Activated CD4-positive, alpha-beta T cell treated with anti-CD3 and anti-CD28 coated beads, Interleukin-2, amount 10 ng/mL, durations not matched to agents 24 days and 14 days (primary cell): ENCODE measurements around the gene FAM161B. TPM values are rescaled to one million over a fixed set of nuclear protein-coding genes. Genes with fewer than 3 reads are reported as not detected.
A peak's percentile ranks its signal among the peaks of the same experiment; 100 is the strongest.

Experiments
- DNase-seq: peaks from one replicate; pipeline ENCODE4 v3.0.0; 2022
- H3K27ac Mint-ChIP-seq: one replicate; pipeline ENCODE4 v1.8.0; 2022; ENCODE audit warnings: mild to moderate bottlenecking, mixed read lengths
- H3K27me3 Mint-ChIP-seq: one replicate; pipeline ENCODE4 v1.8.0; 2022; ENCODE audit warnings: mixed read lengths
- H3K36me3 Mint-ChIP-seq: one replicate; pipeline ENCODE4 v1.8.0; 2022; ENCODE audit warnings: low read depth, mild to moderate bottlenecking, mixed read lengths
- H3K4me1 Mint-ChIP-seq: one replicate; pipeline ENCODE4 v1.8.0; 2021; ENCODE audit warnings: mixed read lengths
- H3K4me3 Mint-ChIP-seq: one replicate; pipeline ENCODE4 v1.8.0; 2022; ENCODE audit warnings: mild to moderate bottlenecking, moderate library complexity, mixed read lengths
- H3K9me3 Mint-ChIP-seq: one replicate; pipeline ENCODE4 v1.8.0; 2021; ENCODE audit warnings: mixed read lengths
- intact Hi-C: fragments of 100-400 bp; cut with micrococcal nuclease; formaldehyde crosslinking; loops from one replicate; pipeline ENCODE4 v1.15.1; 2023
- total RNA-seq: library from RNA; stranded (reverse); gene quantifications from 2 replicates; pipeline ENCODE4 v1.2.3, GENCODE V29; 2022

Gene FAM161B
- total RNA-seq, 1 donor from 2014 or later = 0.75 TPM

DNA sequence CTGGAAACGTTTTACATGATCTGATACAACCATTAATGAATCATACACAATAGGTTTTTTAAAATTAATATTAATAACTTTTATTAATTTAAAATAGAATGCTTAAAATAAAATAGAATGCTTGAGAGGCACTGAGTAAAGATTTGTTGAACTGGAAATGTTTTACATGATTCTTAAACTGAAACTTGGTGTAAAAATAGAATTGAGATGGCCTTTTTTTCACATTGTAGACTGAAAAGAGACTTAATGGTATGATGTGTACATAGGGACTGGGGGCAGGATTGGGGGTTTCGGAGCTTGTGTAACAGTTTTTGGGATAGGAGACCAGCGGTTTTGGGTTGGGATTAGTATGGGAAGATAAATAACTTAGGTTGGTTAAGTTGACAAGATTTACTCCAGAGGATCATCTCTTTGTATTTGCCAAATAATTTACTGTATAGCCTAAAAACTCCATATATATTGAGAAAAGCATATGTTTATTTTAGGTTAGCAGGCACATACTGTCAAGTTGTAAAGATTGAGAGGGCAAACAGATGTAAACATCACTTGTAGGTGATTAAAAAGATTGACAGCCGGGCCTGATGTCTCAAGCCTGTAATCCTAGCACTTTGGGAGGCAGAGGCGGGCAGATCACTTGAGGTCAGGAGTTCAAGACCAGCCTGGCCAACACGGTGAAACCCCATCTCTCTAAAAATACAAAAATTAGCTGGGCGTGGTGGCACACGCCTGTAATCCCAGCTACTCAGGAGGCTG, 65.3 kb downstream of the FAM161B start:
- intact Hi-C loops = loop anchor here (5.0 kb wide), 4 partner anchors 142 to 392 kb away; partner anchors contain the start of genes PNMA1 and RIOX1
- no peak for DNase-seq
- Mint-ChIP-seq H3K27me3 (no peaks in the 10 kb centered on the region), H3K4me1 (peaks cover 34% of the 10 kb centered on the region), H3K4me3 (peak overlapping the region; percentile 84), H3K9me3 (no peaks in the 10 kb centered on the region), H3K36me3 (peaks cover 5% of the 10 kb centered on the region), H3K27ac (no peak overlapping the region)

Other genes with a start within 250 kb of the FAM161B start
- 29.7 and 30.4 TPM in 2 replicates for gene PNMA1, start 235.7 kb downstream of the FAM161B start, total RNA-seq
- gene PTGR2, start 98.3 kb downstream of the FAM161B start, total RNA-seq = 1.5 and 2.1 TPM in 2 replicates
- gene ZNF410, start 63.2 kb downstream of the FAM161B start, total RNA-seq = 62.7 and 70.2 TPM in 2 replicates
- 16.6 and 20.1 TPM in 2 replicates for gene COQ6, start 208 bp upstream of the FAM161B start, total RNA-seq
- gene ENTPD5, start 69.2 kb upstream of the FAM161B start, total RNA-seq = 10.6 and 12.2 TPM in 2 replicates
- 0.57 and 0.72 TPM in 2 replicates for gene BBOF1, start 69.3 kb upstream of the FAM161B start, total RNA-seq
- gene ALDH6A1, start 134.4 kb upstream of the FAM161B start, total RNA-seq = 10.8 and 11.8 TPM in 2 replicates
- 15.2 and 21.5 TPM in 2 replicates for gene LIN52, start 134.9 kb upstream of the FAM161B start, total RNA-seq